Raji (cell line): ENCODE results near the gene NANOS2.

Experiments
- POLR2A ChIP-seq: IDR thresholded peaks from 2 replicates; pipeline ENCODE4 v1.6.1; 2011; ENCODE audit warnings: low read depth, low read length, control low read depth; ENCODE audit not compliant: insufficient read depth

Gene NANOS2

GRCh38 chr19:45886427-45887199 lies 28.0 kb downstream of the NANOS2 start:
- peak; percentile 46; the same call in 1 of the 2 replicates for TF ChIP-seq POLR2A

GRCh38 chr19:45885556-45886426 lies 28.8 kb downstream of the NANOS2 start, which contains the start of gene IRF2BP1:
Gene IRF2BP1, minus strand, starts transcription at chr19:45886141. Its CDS starts 367 bp downstream, at chr19:45885774.
- peak; percentile 64 for TF ChIP-seq POLR2A

GRCh38 chr19:45884682-45885555 lies 29.7 kb downstream of the NANOS2 start:
- no peak for TF ChIP-seq POLR2A

- 0 out of 2 replicates have a peak, but pooled peaks have one; percentile 18 for TF ChIP-seq POLR2A
These were observed 30.5 kb downstream of the NANOS2 start for GRCh38 chr19:45883881-45884681.

GRCh38 chr19:45883586-45883880 lies 31.0 kb downstream of the NANOS2 start:
- TF ChIP-seq POLR2A: no peak

- peak; percentile 80 for TF ChIP-seq POLR2A
These were observed 31.7 kb downstream of the NANOS2 start for GRCh38 chr19:45882652-45883585.

- TF ChIP-seq POLR2A: no peak
These were observed 32.6 kb downstream of the NANOS2 start for GRCh38 chr19:45881909-45882528.

GRCh38 chr19:45881082-45881908 lies 33.3 kb downstream of the NANOS2 start:
- TF ChIP-seq POLR2A: no peak

GRCh38 chr19:45879971-45880370 lies 34.6 kb downstream of the NANOS2 start:
- TF ChIP-seq POLR2A: no peak

GRCh38 chr19:45879055-45879454 lies 35.5 kb downstream of the NANOS2 start:
- no peak for TF ChIP-seq POLR2A

GRCh38 chr19:45878043-45878794 lies 36.4 kb downstream of the NANOS2 start:
- TF ChIP-seq POLR2A: no peak
